HepG2 (cell line): ENCODE measurements around the gene OTOGL. TPM values are rescaled to one million over a fixed set of nuclear protein-coding genes. Genes with fewer than 3 reads are reported as not detected.

Experiments used
- ATAC-seq: fragments of 200-7000 bp; cut with Tn5 transposase; 3 replicates; pipeline ENCODE4 v1.9.1; 2020; ENCODE audit warnings: mild to moderate bottlenecking, moderate library complexity
- BruUV-seq: library from RNA; stranded (reverse); fragments of 400-500 nt; replicated peaks from 2 replicates; lab custom pipeline; 2021; lab: Mats Ljungman, UMichigan
- CTCF ChIA-PET: fragments of 300-600 bp; formaldehyde crosslinking; extraction: SDS; loops from one replicate; lab custom pipeline; 2021; ENCODE audit warnings: low total read pairs, inconsistent platforms, low intra/inter-chr PET ratio; lab: Yijun Ruan, JAX
- POLR2A ChIA-PET: fragments of 350-600 bp; sonication (Branson Sonifier 250); formaldehyde crosslinking; loops from one replicate; lab custom pipeline; 2020; ENCODE audit warnings: antibody characterized with exemption, inconsistent platforms; lab: Yijun Ruan, JAX
- DNase-seq: peaks from one replicate; pipeline ENCODE4 v3.0.0-alpha.2; 2015; ENCODE audit warnings: low spot score
- FAIRE-seq: peaks from 3 replicates; lab custom pipeline; 2011; peaks lifted over from hg19 to GRCh38; lab: Jason Lieb, UNC
- H2AFZ ChIP-seq: one replicate; pipeline ENCODE4 v1.6.1; 2011; ENCODE audit warnings: low read length, inconsistent platforms
- H3K27ac ChIP-seq: fragments of 300-600 bp; 3 replicates; pipeline ENCODE4 v1.8.0; 2011; ENCODE audit warnings: mixed run types, mild to moderate bottlenecking, mixed read lengths, low read length, inconsistent platforms; ENCODE audit not compliant: insufficient read depth; ENCODE audit errors: extremely low read length
- H3K27me3 ChIP-seq, 2 experiments: fragments of 200-600 bp in 1 of 2; 2 replicates in 1 of 2; 3 replicates in 1 of 2; pipeline versions ENCODE4 v1.6.0 to v1.8.0; 2011; ENCODE audit warnings: low read length in 2 of 2, mild to moderate bottlenecking in 2 of 2, moderate library complexity in 2 of 2, inconsistent platforms in 1 of 2; ENCODE audit not compliant: insufficient read depth in 2 of 2, control insufficient read depth in 1 of 2
- H3K36me3 ChIP-seq, 2 experiments: fragments of 200-600 bp in 1 of 2; replicated peaks in 1 of 2; 2 replicates in 1 of 2; 3 replicates in 1 of 2; pipeline versions ENCODE4 v1.5.1 to v1.8.0; 2011; ENCODE audit warnings: low read length in 2 of 2, inconsistent platforms in 1 of 2; ENCODE audit not compliant: insufficient read depth in 2 of 2, control insufficient read depth in 1 of 2
- H3K4me1 ChIP-seq: 2 replicates; pipeline ENCODE4 v1.5.1; 2012; ENCODE audit warnings: low read length, inconsistent platforms; ENCODE audit not compliant: insufficient read depth
- H3K4me2 ChIP-seq: 2 replicates; pipeline ENCODE4 v1.6.0; 2011; ENCODE audit warnings: low read depth, low read length, inconsistent platforms
- H3K4me3 ChIP-seq, 3 experiments: fragments of 200-600 bp in 1 of 3; sonication (generic), shearing (Covaris generic) in 1 of 3; replicated peaks in 1 of 3; 2 replicates each; pipeline ENCODE4 v1.5.1; 2011 to 2016; ENCODE audit warnings: low read length in 3 of 3, inconsistent platforms in 2 of 3, low read depth in 2 of 3, mild to moderate bottlenecking in 2 of 3, control low read depth in 1 of 3, mixed read lengths in 1 of 3; ENCODE audit not compliant: insufficient read depth in 1 of 3
- H3K79me2 ChIP-seq: one replicate; pipeline ENCODE4 v1.6.1; 2011; ENCODE audit warnings: low read length, inconsistent platforms; ENCODE audit not compliant: insufficient read depth
- H3K9ac ChIP-seq: 2 replicates; pipeline ENCODE4 v1.6.0; 2011; ENCODE audit warnings: mild to moderate bottlenecking, low read depth, low read length, inconsistent platforms; ENCODE audit not compliant: insufficient read depth
- H3K9me3 ChIP-seq: 2 replicates; pipeline ENCODE4 v1.5.1; 2012; ENCODE audit warnings: mild to moderate bottlenecking, low read length
- H4K20me1 ChIP-seq: 2 replicates; pipeline ENCODE4 v1.6.0; 2011; ENCODE audit warnings: inconsistent platforms, mild to moderate bottlenecking, low read length, moderate library complexity; ENCODE audit not compliant: insufficient read depth
- DPF2 ChIP-seq: sonication (generic); formaldehyde crosslinking; IDR thresholded peaks from 2 replicates; pipeline ENCODE4 v1.4.0; 2020; ENCODE audit warnings: mild to moderate bottlenecking, low read depth, missing genetic modification reagents, borderline replicate concordance
- GRHL1 ChIP-seq: sonication (generic); formaldehyde crosslinking; conservative IDR thresholded peaks from 2 replicates; pipeline ENCODE4 v1.8.0; 2022; ENCODE audit warnings: missing genetic modification reagents
- HNF1B ChIP-seq: sonication (generic); formaldehyde crosslinking; IDR thresholded peaks from 2 replicates; pipeline ENCODE4 v1.5.1; 2020; ENCODE audit warnings: mild to moderate bottlenecking, moderate library complexity, missing genetic modification reagents
- NFATC3 ChIP-seq: sonication (generic); formaldehyde crosslinking; IDR thresholded peaks from 2 replicates; pipeline ENCODE4 v1.5.1; 2020; ENCODE audit warnings: mild to moderate bottlenecking, missing genetic modification reagents
- PAX8 ChIP-seq: sonication (generic); formaldehyde crosslinking; IDR thresholded peaks from 2 replicates; pipeline ENCODE4 v1.8.0; 2022; ENCODE audit warnings: mild to moderate bottlenecking, missing genetic modification reagents, borderline replicate concordance
- RFX1 ChIP-seq: fragments of 450-650 bp; IDR thresholded peaks from 2 replicates; pipeline ENCODE4 v1.6.1; 2017
- ZNF772 ChIP-seq: sonication (generic); formaldehyde crosslinking; IDR thresholded peaks from 2 replicates; pipeline ENCODE4 v1.5.0; 2020; ENCODE audit warnings: mild to moderate bottlenecking, missing genetic modification reagents
- ZNF839 ChIP-seq: sonication (generic); formaldehyde crosslinking; IDR thresholded peaks from 2 replicates; pipeline ENCODE4 v1.4.0; 2020; ENCODE audit warnings: missing genetic modification reagents, mild to moderate bottlenecking, borderline replicate concordance
- WGBS: methylation state at CpG from one replicate; pipeline ENCODE4 v1.1.6; 2017; ENCODE audit warnings: low lambda C conversion rate; 5-methylcytosine and 5-hydroxymethylcytosine counted together
- in situ Hi-C: cut with HindIII; loops from 2 replicates; pipeline ENCODE4 v1.10.0; 2017; ENCODE audit warnings: low pct_unique_long_range_greater_than_20kb; ENCODE audit not compliant: extremely low pct_ligation_motif_present
- intact Hi-C: fragments of 100-400 bp; cut with micrococcal nuclease; formaldehyde crosslinking; loops from one replicate; pipeline ENCODE4 v1.10.0; 2022; ENCODE audit not compliant: unreplicated experiment
- polyA plus RNA-seq, 8 experiments: library from polyadenylated mRNA; depleted of rRNA in 3 of 8; stranded (reverse) in 7 of 8; unstranded in 1 of 8; fragments of >200 nt; fragmentation: Illumina TruSeq in 4 of 8; extraction: Trizol in 4 of 8; gene quantifications; 2 replicates each; pipeline versions ENCODE4 v1.2.1 to v1.2.3, GENCODE V29; 2011 to 2016; ENCODE audit warnings: low read depth in 4 of 8, missing spikeins in 1 of 8, mixed read lengths in 1 of 8; ENCODE audit not compliant: insufficient read depth in 1 of 8
- total RNA-seq, 5 experiments: library from RNA; depleted of rRNA; stranded (reverse); fragments of >200 nt; fragmentation: Illumina TruSeq; extraction: Trizol; gene quantifications; 2 replicates each; pipeline ENCODE4 v1.2.3, GENCODE V29; 2016; ENCODE audit warnings: low read depth in 1 of 5

Gene OTOGL
- total and polyA plus RNA-seq, 2 of the 13 experiments (the other 11 are each of a cell fraction or from before 2014, with no cell fraction given), result not detected

- TF ChIP-seq HNF1B (CRISPR knock-in tag) (no peak), RFX1 (no peak), PAX8 (CRISPR knock-in tag) (no peak), ZNF839 (CRISPR knock-in tag) (no peak)
- TF ChIP-seq, all 625 proteins: peak for 0
Observed at GRCh38 chr12:80374615-80375014, 275.3 kb downstream of the OTOGL start (continued).

GRCh38 chr12:80377140-80377794 is 277.9 kb downstream of the OTOGL start:
- TF ChIP-seq ZNF772 (CRISPR knock-in tag) (no peak), DPF2 (CRISPR knock-in tag) (no peak), NFATC3 (CRISPR knock-in tag) (no peak), GRHL1 (CRISPR knock-in tag) (no peak)
- ATAC-seq (no peak), FAIRE-seq (no peak), DNase-seq (no peak)
- ChIA-PET POLR2A (no interaction called here), CTCF (no interaction called here)
- Histone ChIP-seq H3K4me3 (no peak overlapping the region), H3K9ac (no peak overlapping the region), H3K27ac (no peak overlapping the region), H3K79me2 (no peaks in the 10 kb centered on the region), H3K4me2 (no peak overlapping the region), H3K9me3 (no peaks in the 10 kb centered on the region), H3K27me3 (no peaks in the 10 kb centered on the region), H3K36me3 (no peaks in the 10 kb centered on the region), H2AFZ (no peak overlapping the region), H3K4me1 (no peaks in the 10 kb centered on the region), H4K20me1 (no peaks in the 10 kb centered on the region)
- 11% methylated on average over 4 of the region's 4 CpGs for WGBS
- in situ Hi-C loops, result no loop called here
- BruUV-seq, result no TSS peak
- intact Hi-C loops, result no loop called here
